IPS DF 4.7 (cell line): ENCODE data around the gene CHD8.
A peak's percentile ranks its signal among the peaks of the same experiment; 100 is the strongest.
"Not testable (repeated sequence)": the region's sequence is repeated elsewhere in the genome, so short reads cannot be mapped to it uniquely, and the experiment has no call there.

Source experiments
- DNase-seq: peaks from one replicate; pipeline ENCODE4 v3.0.0-alpha.2; 2013; ENCODE audit warnings: low spot score; ENCODE audit errors: extremely low read depth

Gene CHD8

GRCh38 chr14:21455912-21456667 lies at the start of gene CHD8:
Gene CHD8, minus strand, starts transcription at chr14:21456123. Its CDS starts 24,480 bp downstream, at chr14:21431643.
- peak; percentile 100 for DNase-seq

- no peak for DNase-seq
Measured at GRCh38 chr14:21505012-21505553, 49.2 kb upstream of the CHD8 start.

GRCh38 chr14:21503376-21503775 lies 47.5 kb upstream of the CHD8 start:
- DNase-seq = no peak

- no peak for DNase-seq
Measured at GRCh38 chr14:21501568-21501967, 45.6 kb upstream of the CHD8 start.

- DNase-seq = peak; percentile 41
Measured at GRCh38 chr14:21498540-21499526, 42.9 kb upstream of the CHD8 start.

- DNase-seq = no peak
Measured at GRCh38 chr14:21496453-21496852, 40.5 kb upstream of the CHD8 start.

GRCh38 chr14:21494902-21495762 lies 39.2 kb upstream of the CHD8 start:
- DNase-seq = no peak

- no peak for DNase-seq
Measured at GRCh38 chr14:21486640-21487087, 30.7 kb upstream of the CHD8 start.

GRCh38 chr14:21476925-21477681 lies 21.2 kb upstream of the CHD8 start, which contains the start of the genes RAB2B and TOX4:
Gene RAB2B, minus strand, starts transcription at chr14:21476959. Its CDS starts 87 bp downstream, at chr14:21476872.
Gene TOX4, plus strand, starts transcription at chr14:21477195. Its CDS starts 84 bp downstream, at chr14:21477279.
- peak; percentile 97 for DNase-seq

- DNase-seq = no peak
Measured at GRCh38 chr14:21476523-21476924, 20.6 kb upstream of the CHD8 start.

- no peak for DNase-seq
Measured at GRCh38 chr14:21475767-21476522, 20.0 kb upstream of the CHD8 start.

GRCh38 chr14:21467616-21468015 lies 11.7 kb upstream of the CHD8 start:
- no peak for DNase-seq

- no peak for DNase-seq
Measured at GRCh38 chr14:21455592-21455911, 371 bp downstream of the CHD8 start.

GRCh38 chr14:21454843-21455544 lies 929 bp downstream of the CHD8 start:
- no peak for DNase-seq

- DNase-seq = no peak
Measured at GRCh38 chr14:21449899-21450216, 6.1 kb downstream of the CHD8 start.

- DNase-seq = not testable (repeated sequence)
Measured at GRCh38 chr14:21442657-21443056, 13.3 kb downstream of the CHD8 start.

- DNase-seq = no peak
Measured at GRCh38 chr14:21440859-21441258, 15.1 kb downstream of the CHD8 start.

GRCh38 chr14:21437063-21437901 lies 18.6 kb downstream of the CHD8 start:
- DNase-seq = peak; percentile 90
